Fibroblast of skin of right biceps (primary cell): Measurements from ENCODE around the gene ANXA4.

Experiments
- DNase-seq: peaks from one replicate; pipeline ENCODE4 v3.0.0-alpha.2; 2013

ANXA4 gene

GRCh38 chr2:69741575-69742321 lies at the start of gene ANXA4:
Gene ANXA4 (plus strand): TSS chr2:69742134. CDS start chr2:69781566, 39,432 bp downstream.
- DNase-seq: peak; percentile 73

GRCh38 chr2:69692424-69692823 lies 49.5 kb upstream of the ANXA4 start:
- peak; percentile 82 for DNase-seq

GRCh38 chr2:69693059-69693774 lies 48.7 kb upstream of the ANXA4 start:
- no peak for DNase-seq

GRCh38 chr2:69693775-69694450 lies 48.0 kb upstream of the ANXA4 start:
- no peak for DNase-seq

GRCh38 chr2:69694894-69695849 lies 46.8 kb upstream of the ANXA4 start:
- DNase-seq: peak; percentile 94

- no peak for DNase-seq
Measured at GRCh38 chr2:69695850-69696216, 46.1 kb upstream of the ANXA4 start.

- DNase-seq: no peak
Measured at GRCh38 chr2:69700381-69700780, 41.6 kb upstream of the ANXA4 start.

- DNase-seq: no peak
Measured at GRCh38 chr2:69701100-69701945, 40.6 kb upstream of the ANXA4 start.

- DNase-seq: no peak
Measured at GRCh38 chr2:69703189-69703588, 38.7 kb upstream of the ANXA4 start.

- no peak for DNase-seq
Measured at GRCh38 chr2:69704446-69704845, 37.5 kb upstream of the ANXA4 start.

- DNase-seq: no peak
Measured at GRCh38 chr2:69709290-69709689, 32.6 kb upstream of the ANXA4 start.

GRCh38 chr2:69711971-69712370 lies 30.0 kb upstream of the ANXA4 start:
- DNase-seq: no peak

GRCh38 chr2:69714024-69714423 lies 27.9 kb upstream of the ANXA4 start:
- no peak for DNase-seq

- DNase-seq: peak; percentile 73
Measured at GRCh38 chr2:69714539-69715220, 27.3 kb upstream of the ANXA4 start.

- DNase-seq: peak; percentile 67
Measured at GRCh38 chr2:69715964-69716363, 26.0 kb upstream of the ANXA4 start.

- peak; percentile 43 for DNase-seq
Measured at GRCh38 chr2:69716555-69717120, 25.3 kb upstream of the ANXA4 start.

- DNase-seq: no peak
Measured at GRCh38 chr2:69717186-69717585, 24.7 kb upstream of the ANXA4 start.

GRCh38 chr2:69717861-69718273 lies 24.1 kb upstream of the ANXA4 start:
- DNase-seq: no peak

- DNase-seq: no peak
Measured at GRCh38 chr2:69718338-69718965, 23.5 kb upstream of the ANXA4 start.

- no peak for DNase-seq
Measured at GRCh38 chr2:69720404-69720803, 21.5 kb upstream of the ANXA4 start.
